Mesenteric fat pad (tissue), 1 donor: Measurements from ENCODE around the gene FBXO36. TPM values are rescaled to one million over a fixed set of nuclear protein-coding genes. Genes with fewer than 3 reads are reported as not detected.
"Not testable (repeated sequence)": the region's sequence is repeated elsewhere in the genome, so short reads cannot be mapped to it uniquely, and the experiment has no call there.

ENCODE experiments used
- DNase-seq: peaks from one replicate; pipeline ENCODE4 v3.0.0-alpha.2; 2020; ENCODE audit warnings: low spot score
- total RNA-seq: library from RNA; stranded (reverse); fragmentation: NEBNext Ultra II Directional; extraction: Animal tissue kit (Norgen Biotek cat#: 25700); gene quantifications from one replicate; pipeline ENCODE4 v1.2.1, GENCODE V29; 2021
- donor health status: DM: yes; HTN: yes; CAD: no.

Gene FBXO36
- total RNA-seq, 1 donor from 2014 or later, result 3.0 TPM

GRCh38 chr2:229910147-229910831 is 12.0 kb upstream of the FBXO36 start:
- no peak for DNase-seq

GRCh38 chr2:229910832-229911412 is 11.4 kb upstream of the FBXO36 start:
- no peak for DNase-seq

- no peak for DNase-seq
Measured at GRCh38 chr2:229914171-229914570, 8.1 kb upstream of the FBXO36 start.

GRCh38 chr2:229917793-229918192 is 4.5 kb upstream of the FBXO36 start:
- DNase-seq, result no peak

GRCh38 chr2:229920011-229920641 is 2.2 kb upstream of the FBXO36 start:
- DNase-seq, result no peak

- no peak for DNase-seq
Measured at GRCh38 chr2:229921101-229921891, 1.0 kb upstream of the FBXO36 start.

GRCh38 chr2:229921892-229922448 is 333 bp upstream of the FBXO36 start, which contains the start of gene TRIP12:
TRIP12 (minus strand) TSS chr2:229922009; CDS start chr2:229880079, 41,930 bp downstream.
- DNase-seq, result peak; percentile 96

- not testable (repeated sequence) for DNase-seq
Measured at GRCh38 chr2:229924541-229924940, 2.2 kb downstream of the FBXO36 start.

- no peak for DNase-seq
Measured at GRCh38 chr2:229925201-229925600, 2.9 kb downstream of the FBXO36 start.

GRCh38 chr2:229927817-229928321 is 5.6 kb downstream of the FBXO36 start:
- DNase-seq, result no peak

GRCh38 chr2:229930656-229931055 is 8.4 kb downstream of the FBXO36 start:
- no peak for DNase-seq

GRCh38 chr2:229931241-229931640 is 8.9 kb downstream of the FBXO36 start:
- DNase-seq, result no peak

GRCh38 chr2:229937537-229937936 is 15.2 kb downstream of the FBXO36 start:
- no peak for DNase-seq

- DNase-seq, result no peak
Measured at GRCh38 chr2:229942671-229943070, 20.4 kb downstream of the FBXO36 start.

GRCh38 chr2:229943171-229943570 is 20.9 kb downstream of the FBXO36 start:
- no peak for DNase-seq

GRCh38 chr2:229943770-229944449 is 21.6 kb downstream of the FBXO36 start:
- no peak for DNase-seq

GRCh38 chr2:229945975-229946374 is 23.7 kb downstream of the FBXO36 start:
- no peak for DNase-seq

GRCh38 chr2:229947544-229947943 is 25.2 kb downstream of the FBXO36 start:
- no peak for DNase-seq

- DNase-seq, result no peak
Measured at GRCh38 chr2:229952256-229952835, 30.0 kb downstream of the FBXO36 start.

GRCh38 chr2:229955663-229956062 is 33.4 kb downstream of the FBXO36 start:
- DNase-seq, result no peak
